NAMALWA (cell line): Measurements from ENCODE around the gene RASGRF1.
"Not testable (repeated sequence)": the region's sequence is repeated elsewhere in the genome, so short reads cannot be mapped to it uniquely, and the experiment has no call there.

Source experiments
- DNase-seq: peaks from one replicate; pipeline ENCODE4 v3.0.0-alpha.2; 2015; ENCODE audit warnings: low spot score

Gene RASGRF1, protein sequence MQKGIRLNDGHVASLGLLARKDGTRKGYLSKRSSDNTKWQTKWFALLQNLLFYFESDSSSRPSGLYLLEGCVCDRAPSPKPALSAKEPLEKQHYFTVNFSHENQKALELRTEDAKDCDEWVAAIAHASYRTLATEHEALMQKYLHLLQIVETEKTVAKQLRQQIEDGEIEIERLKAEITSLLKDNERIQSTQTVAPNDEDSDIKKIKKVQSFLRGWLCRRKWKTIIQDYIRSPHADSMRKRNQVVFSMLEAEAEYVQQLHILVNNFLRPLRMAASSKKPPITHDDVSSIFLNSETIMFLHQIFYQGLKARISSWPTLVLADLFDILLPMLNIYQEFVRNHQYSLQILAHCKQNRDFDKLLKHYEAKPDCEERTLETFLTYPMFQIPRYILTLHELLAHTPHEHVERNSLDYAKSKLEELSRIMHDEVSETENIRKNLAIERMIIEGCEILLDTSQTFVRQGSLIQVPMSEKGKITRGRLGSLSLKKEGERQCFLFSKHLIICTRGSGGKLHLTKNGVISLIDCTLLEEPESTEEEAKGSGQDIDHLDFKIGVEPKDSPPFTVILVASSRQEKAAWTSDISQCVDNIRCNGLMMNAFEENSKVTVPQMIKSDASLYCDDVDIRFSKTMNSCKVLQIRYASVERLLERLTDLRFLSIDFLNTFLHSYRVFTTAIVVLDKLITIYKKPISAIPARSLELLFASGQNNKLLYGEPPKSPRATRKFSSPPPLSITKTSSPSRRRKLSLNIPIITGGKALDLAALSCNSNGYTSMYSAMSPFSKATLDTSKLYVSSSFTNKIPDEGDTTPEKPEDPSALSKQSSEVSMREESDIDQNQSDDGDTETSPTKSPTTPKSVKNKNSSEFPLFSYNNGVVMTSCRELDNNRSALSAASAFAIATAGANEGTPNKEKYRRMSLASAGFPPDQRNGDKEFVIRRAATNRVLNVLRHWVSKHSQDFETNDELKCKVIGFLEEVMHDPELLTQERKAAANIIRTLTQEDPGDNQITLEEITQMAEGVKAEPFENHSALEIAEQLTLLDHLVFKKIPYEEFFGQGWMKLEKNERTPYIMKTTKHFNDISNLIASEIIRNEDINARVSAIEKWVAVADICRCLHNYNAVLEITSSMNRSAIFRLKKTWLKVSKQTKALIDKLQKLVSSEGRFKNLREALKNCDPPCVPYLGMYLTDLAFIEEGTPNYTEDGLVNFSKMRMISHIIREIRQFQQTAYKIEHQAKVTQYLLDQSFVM (N-terminal part only)

DNA sequence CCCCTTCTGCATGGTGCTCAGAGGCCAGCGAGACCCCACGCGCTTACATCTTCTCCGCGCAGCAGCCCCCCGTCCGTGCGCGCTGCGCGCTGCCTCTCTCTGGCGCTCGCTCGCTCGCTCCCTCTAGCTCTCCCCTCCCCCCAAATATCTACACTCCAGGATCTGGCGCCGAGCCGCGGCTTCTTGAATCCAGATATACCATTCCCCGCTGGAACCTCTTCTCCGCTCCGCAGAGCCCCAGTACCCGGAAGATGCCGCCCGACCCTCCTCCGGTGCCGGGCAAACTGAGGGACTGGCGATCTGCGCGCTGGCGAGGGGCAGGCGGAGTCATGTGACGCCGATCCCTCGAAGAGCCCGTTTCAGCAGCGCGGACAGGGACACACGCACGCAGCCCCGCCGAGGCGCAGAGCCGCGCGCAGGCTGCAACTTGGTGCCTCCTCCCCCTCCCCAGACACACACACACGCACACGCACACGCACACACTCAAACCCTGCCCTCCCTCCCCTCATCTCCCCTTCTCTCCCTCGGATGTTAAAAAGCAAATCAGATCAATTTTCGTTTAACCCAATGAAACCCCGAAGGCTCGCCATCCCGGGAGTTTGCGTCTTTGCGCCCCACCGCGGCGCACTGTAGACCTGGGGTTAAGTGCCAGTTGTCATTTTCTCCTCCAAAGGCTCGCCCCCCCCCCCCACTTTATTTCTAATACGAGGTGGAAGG is at the start of gene RASGRF1:
Gene RASGRF1, minus strand, starts transcription at position 294 of the 717 bp plus-strand sequence. Its CDS starts 282 bp downstream, at position 12.
- DNase-seq: no peak

GRCh38 chr15:79136434-79137046 is 46.0 kb upstream of the RASGRF1 start:
- no peak for DNase-seq

GRCh38 chr15:79133309-79133708 is 42.7 kb upstream of the RASGRF1 start:
- no peak for DNase-seq

- DNase-seq: no peak
These were observed 42.2 kb upstream of the RASGRF1 start for GRCh38 chr15:79132770-79133169.

DNA sequence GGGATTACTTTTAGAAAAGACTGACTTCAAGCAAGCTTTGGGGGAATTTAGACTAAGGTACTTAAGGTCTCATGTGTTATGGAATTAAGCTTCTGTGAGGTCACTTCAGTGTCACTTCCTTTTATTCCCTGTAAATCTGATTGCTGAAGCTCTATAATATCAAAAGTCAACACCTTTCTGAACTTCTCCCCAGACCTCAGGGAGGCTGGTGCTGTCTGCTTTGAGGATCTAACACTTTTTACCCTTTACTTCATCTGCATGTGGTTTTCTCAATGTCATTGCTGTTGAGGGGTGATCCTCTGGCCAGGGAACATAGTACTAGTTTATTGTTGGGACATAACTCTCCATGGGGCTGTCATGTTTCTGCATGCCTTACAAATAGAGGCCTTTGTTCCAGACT is 41.8 kb upstream of the RASGRF1 start:
- no peak for DNase-seq

DNA sequence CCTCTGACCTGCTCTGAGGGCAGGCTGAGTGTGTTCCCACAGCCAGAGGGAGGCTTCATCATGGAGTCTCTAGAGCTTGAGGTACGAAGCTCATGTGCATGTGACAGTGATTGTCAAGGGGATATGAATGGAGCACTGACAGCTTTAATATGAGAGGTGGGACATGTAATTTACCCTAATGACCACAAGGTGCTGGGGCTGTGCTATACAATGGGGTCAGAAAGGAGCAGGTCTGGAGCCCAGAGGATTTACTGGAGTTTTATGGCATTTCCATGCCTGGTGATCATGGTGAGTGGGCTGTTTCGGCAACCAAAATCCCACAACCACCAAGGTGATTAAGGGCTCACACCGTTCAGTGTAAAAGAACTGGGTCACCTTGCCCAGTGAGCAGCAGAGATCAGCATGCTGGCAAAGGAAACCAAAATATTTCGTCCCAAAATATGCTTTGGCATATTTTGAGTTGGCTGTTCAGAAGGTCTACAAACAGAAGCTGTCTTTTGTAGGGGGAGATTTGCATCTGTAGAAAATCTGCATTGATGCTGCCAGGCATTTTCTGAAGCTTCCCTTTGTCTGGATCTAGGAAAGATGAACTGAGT is 40.1 kb upstream of the RASGRF1 start:
- DNase-seq: peak; percentile 18

DNA sequence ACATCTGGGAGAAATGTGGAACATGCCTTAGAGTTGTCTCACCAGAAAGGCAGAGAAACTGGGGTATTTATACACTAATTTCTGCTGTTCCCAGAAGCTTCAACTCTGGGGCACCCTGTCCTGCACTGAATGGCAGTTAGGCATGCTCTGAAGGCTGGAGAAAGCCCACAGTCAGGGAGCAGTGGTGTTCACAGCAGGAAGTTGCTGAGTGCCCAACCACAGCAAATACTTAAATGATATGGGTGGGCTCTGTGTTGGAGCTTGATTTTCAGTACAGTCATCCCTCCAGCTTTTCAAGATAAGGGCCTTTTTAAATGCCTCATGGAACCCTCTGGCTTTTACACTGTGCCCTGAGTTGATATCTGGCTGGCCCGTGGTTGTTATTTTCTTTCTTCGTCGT is 38.7 kb upstream of the RASGRF1 start:
- no peak for DNase-seq

GRCh38 chr15:79128556-79128955 is 38.0 kb upstream of the RASGRF1 start:
- DNase-seq: no peak

- no peak for DNase-seq
These were observed 33.8 kb upstream of the RASGRF1 start for GRCh38 chr15:79124388-79124787.

GRCh38 chr15:79122991-79123390 is 32.4 kb upstream of the RASGRF1 start:
- DNase-seq: no peak

GRCh38 chr15:79122391-79122790 is 31.8 kb upstream of the RASGRF1 start:
- no peak for DNase-seq

GRCh38 chr15:79121571-79121970 is 31.0 kb upstream of the RASGRF1 start:
- no peak for DNase-seq

- no peak for DNase-seq
These were observed 27.0 kb upstream of the RASGRF1 start for GRCh38 chr15:79117442-79118204.

GRCh38 chr15:79116771-79117170 is 26.2 kb upstream of the RASGRF1 start:
- DNase-seq: no peak

GRCh38 chr15:79115986-79116665 is 25.5 kb upstream of the RASGRF1 start:
- DNase-seq: no peak

DNA sequence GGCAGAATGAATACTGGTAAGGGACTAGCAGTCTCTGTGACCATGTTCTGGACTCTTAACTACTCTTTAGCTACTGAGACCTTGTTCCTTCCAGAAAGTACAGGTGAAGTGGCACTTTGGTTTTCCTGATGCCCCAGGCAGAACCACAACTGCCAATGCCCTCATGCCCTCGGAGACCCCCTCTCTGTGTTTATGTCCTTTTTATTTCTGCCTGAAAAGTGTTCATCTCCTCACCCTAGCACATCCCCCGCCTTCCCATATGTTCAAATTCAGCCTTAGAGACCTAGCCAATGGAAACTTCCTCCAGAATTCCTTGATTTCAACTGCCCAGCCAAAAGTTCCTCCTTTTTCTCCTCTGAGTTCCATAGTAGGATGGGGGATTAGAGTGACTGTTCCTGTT is 23.3 kb upstream of the RASGRF1 start:
- DNase-seq: no peak

GRCh38 chr15:79111404-79111803 is 20.8 kb upstream of the RASGRF1 start:
- DNase-seq: not testable (repeated sequence)

DNA sequence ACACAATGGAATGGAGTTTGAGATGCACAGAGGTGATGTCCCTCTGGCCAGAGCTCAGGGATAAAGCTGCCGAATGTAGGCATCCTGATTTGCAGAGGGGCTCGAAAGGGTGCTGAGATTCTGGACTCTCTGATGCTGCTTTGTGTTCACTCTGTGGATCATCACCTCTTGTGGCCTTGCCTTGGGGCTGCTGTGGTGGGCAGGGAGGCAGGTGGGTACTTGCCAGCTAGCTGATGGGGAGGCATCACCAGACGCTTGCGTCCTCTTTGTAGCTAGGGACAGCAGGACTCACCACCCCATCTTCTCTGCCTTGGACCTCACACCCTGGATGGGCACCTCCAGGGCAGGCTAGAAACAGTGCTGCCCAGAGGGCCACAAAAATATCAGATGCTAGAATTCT is 14.6 kb upstream of the RASGRF1 start:
- no peak for DNase-seq

DNA sequence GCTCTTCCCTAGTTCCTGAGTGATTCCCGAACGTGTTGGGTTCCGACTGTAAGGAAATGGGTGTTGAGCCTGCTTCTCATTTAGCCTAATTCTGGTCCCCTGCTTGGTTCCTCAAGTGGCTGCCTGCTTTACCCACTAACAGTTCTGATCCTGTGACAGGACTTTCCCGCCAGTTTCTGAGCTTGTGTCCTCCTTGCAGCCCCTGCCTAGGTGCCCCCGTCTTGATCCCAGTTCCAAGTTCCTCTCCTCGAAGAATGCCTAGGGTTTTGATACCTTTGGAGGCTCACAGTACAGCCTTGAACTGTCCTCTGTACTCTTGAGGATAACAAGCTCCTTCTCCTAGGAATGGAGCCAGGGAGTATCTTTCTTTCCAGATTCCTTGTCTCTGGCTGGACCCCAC is 12.0 kb upstream of the RASGRF1 start:
- no peak for DNase-seq
